Vagina (tissue), 2 donors: ENCODE data around the gene FAIM2. TPM values are rescaled to one million over a fixed set of nuclear protein-coding genes. Genes with fewer than 3 reads are reported as not detected.

Source experiments
- DNase-seq, 2 donors: peaks; one replicate each; pipeline ENCODE4 v3.0.0-alpha.2; 2017; ENCODE audit errors: extremely low spot score in 2 of 2
- H3K27ac ChIP-seq: fragments of 200-600 bp; sonication (generic); one replicate; pipeline ENCODE4 v1.5.1; 2019
- H3K27me3 ChIP-seq: fragments of 200-600 bp; sonication (generic); one replicate; pipeline ENCODE4 v1.5.1; 2019
- H3K36me3 ChIP-seq, 2 donors: fragments of 200-600 bp; sonication (generic); one replicate each; pipeline ENCODE4 v1.5.1; 2017 to 2019
- H3K4me1 ChIP-seq: fragments of 200-600 bp; sonication (generic); one replicate; pipeline ENCODE4 v1.5.1; 2019
- H3K4me3 ChIP-seq, 2 donors: fragments of 200-600 bp; sonication (generic); 1 replicate in 1 of 2; 2 replicates in 1 of 2; pipeline ENCODE4 v1.5.1; 2016 to 2019
- H3K9me3 ChIP-seq: fragments of 200-600 bp; sonication (generic); one replicate; pipeline ENCODE4 v1.5.1; 2019
- CTCF ChIP-seq, 3 experiments: fragments of 450-650 bp in 2 of 3; fragments of 200-600 bp in 1 of 3; sonication (generic) in 1 of 3; IDR thresholded peaks; one replicate each; pipeline ENCODE4 v1.5.1; 2017 to 2019; ENCODE audit warnings: antibody characterized with exemption in 3 of 3, mild to moderate bottlenecking in 2 of 3, moderate library complexity in 2 of 3
- POLR2A ChIP-seq, 2 donors: fragments of 450-650 bp; IDR thresholded peaks; one replicate each; pipeline ENCODE4 v1.6.1; 2017; ENCODE audit warnings: antibody characterized with exemption in 2 of 2, mild to moderate bottlenecking in 2 of 2, moderate library complexity in 2 of 2
- POLR2AphosphoS5 ChIP-seq, 2 donors: sonication (generic); formaldehyde crosslinking; IDR thresholded peaks; one replicate each; pipeline ENCODE4 v1.9.0; 2017; ENCODE audit warnings: antibody characterized with exemption in 2 of 2, mild to moderate bottlenecking in 2 of 2, low read depth in 1 of 2; ENCODE audit not compliant: insufficient read depth in 1 of 2
- intact Hi-C: fragments of 100-400 bp; cut with DNase I; formaldehyde crosslinking; loops from one replicate; pipeline ENCODE4 v1.15.1; 2023
- total RNA-seq: library from RNA; depleted of rRNA; stranded (reverse); fragments of >200 nt; gene quantifications from one replicate; pipeline ENCODE4 v1.2.3, GENCODE V29; 2016

Gene FAIM2
- total RNA-seq, 1 donor from 2014 or later, result 19.4 TPM

- H3K4me1 ChIP-seq, result no peaks in the 10 kb centered on the region
- H3K27ac ChIP-seq, result no peak overlapping the region
- no peaks in the 10 kb centered on the region for H3K27me3 ChIP-seq
- no peaks in the 10 kb centered on the region for H3K36me3 ChIP-seq
- no peaks in the 10 kb centered on the region for H3K9me3 ChIP-seq
- intact Hi-C loops, result no loop called here
- no peak for DNase-seq
- H3K4me3 ChIP-seq, result no peak overlapping the region
- TF ChIP-seq POLR2A (IDR thresholded peaks at IDR 0.05) (no peak), CTCF (IDR thresholded peaks at IDR 0.05) (no peak), POLR2AphosphoS5 (IDR thresholded peaks at IDR 0.05; ENCODE audit: insufficient read depth in 1 of 2, low read depth in 1 of 2) (no peak)
Observed at GRCh38 chr12:49923035-49923644, 19.4 kb upstream of the FAIM2 start.

GRCh38 chr12:49922349-49923034 lies 18.8 kb upstream of the FAIM2 start:
- H3K9me3 ChIP-seq, result no peaks in the 10 kb centered on the region
- intact Hi-C loops, result no loop called here

GRCh38 chr12:49921936-49922335 lies 18.2 kb upstream of the FAIM2 start:
- no peak for DNase-seq
- TF ChIP-seq POLR2A (IDR thresholded peaks at IDR 0.05) (no peak), CTCF (IDR thresholded peaks at IDR 0.05) (no peak), POLR2AphosphoS5 (IDR thresholded peaks at IDR 0.05; ENCODE audit: insufficient read depth in 1 of 2, low read depth in 1 of 2) (no peak)
- Histone ChIP-seq H3K36me3 (no peaks in the 10 kb centered on the region), H3K27me3 (no peaks in the 10 kb centered on the region), H3K4me3 (no peak overlapping the region), H3K9me3 (no peaks in the 10 kb centered on the region), H3K27ac (no peak overlapping the region), H3K4me1 (no peaks in the 10 kb centered on the region)
- intact Hi-C loops, result no loop called here

More at GRCh38 chr12:49922349-49923034, 18.8 kb upstream of the FAIM2 start:
- DNase-seq, result no peak
- Histone ChIP-seq H3K4me1 (no peaks in the 10 kb centered on the region), H3K4me3 (no peak overlapping the region), H3K36me3 (no peaks in the 10 kb centered on the region), H3K27me3 (no peaks in the 10 kb centered on the region), H3K27ac (no peak overlapping the region)
- no peak for TF ChIP-seq POLR2AphosphoS5 (IDR thresholded peaks at IDR 0.05; ENCODE audit: insufficient read depth in 1 of 2, low read depth in 1 of 2)
- no peak for TF ChIP-seq POLR2A (IDR thresholded peaks at IDR 0.05)
- TF ChIP-seq CTCF (IDR thresholded peaks at IDR 0.05), result no peak

- H3K27ac ChIP-seq, result no peak overlapping the region
- intact Hi-C loops, result no loop called here
- no peaks in the 10 kb centered on the region for H3K4me1 ChIP-seq
Observed at GRCh38 chr12:49921299-49921698, 17.6 kb upstream of the FAIM2 start.

More at GRCh38 chr12:49921299-49921698, 17.6 kb upstream of the FAIM2 start:
- no peaks in the 10 kb centered on the region for H3K9me3 ChIP-seq
- TF ChIP-seq POLR2AphosphoS5 (IDR thresholded peaks at IDR 0.05; ENCODE audit: insufficient read depth in 1 of 2, low read depth in 1 of 2), result no peak
- no peak for TF ChIP-seq POLR2A (IDR thresholded peaks at IDR 0.05)
- no peak for TF ChIP-seq CTCF (IDR thresholded peaks at IDR 0.05)
- no peak overlapping the region for H3K4me3 ChIP-seq
- no peak for DNase-seq
- H3K36me3 ChIP-seq, result no peaks in the 10 kb centered on the region
- H3K27me3 ChIP-seq, result no peaks in the 10 kb centered on the region
